HG03066 (cell line): ENCODE data around the gene MEGF6.
"Not testable (repeated sequence)": the region's sequence is repeated elsewhere in the genome, so short reads cannot be mapped to it uniquely, and the experiment has no call there.

ENCODE experiments used
- ATAC-seq: cut with Tn5 transposase; IDR thresholded peaks from one replicate; pipeline ENCODE4 v1.9.1; 2021; ENCODE audit warnings: low read depth; ENCODE audit not compliant: unreplicated experiment

The MEGF6 gene

DNA sequence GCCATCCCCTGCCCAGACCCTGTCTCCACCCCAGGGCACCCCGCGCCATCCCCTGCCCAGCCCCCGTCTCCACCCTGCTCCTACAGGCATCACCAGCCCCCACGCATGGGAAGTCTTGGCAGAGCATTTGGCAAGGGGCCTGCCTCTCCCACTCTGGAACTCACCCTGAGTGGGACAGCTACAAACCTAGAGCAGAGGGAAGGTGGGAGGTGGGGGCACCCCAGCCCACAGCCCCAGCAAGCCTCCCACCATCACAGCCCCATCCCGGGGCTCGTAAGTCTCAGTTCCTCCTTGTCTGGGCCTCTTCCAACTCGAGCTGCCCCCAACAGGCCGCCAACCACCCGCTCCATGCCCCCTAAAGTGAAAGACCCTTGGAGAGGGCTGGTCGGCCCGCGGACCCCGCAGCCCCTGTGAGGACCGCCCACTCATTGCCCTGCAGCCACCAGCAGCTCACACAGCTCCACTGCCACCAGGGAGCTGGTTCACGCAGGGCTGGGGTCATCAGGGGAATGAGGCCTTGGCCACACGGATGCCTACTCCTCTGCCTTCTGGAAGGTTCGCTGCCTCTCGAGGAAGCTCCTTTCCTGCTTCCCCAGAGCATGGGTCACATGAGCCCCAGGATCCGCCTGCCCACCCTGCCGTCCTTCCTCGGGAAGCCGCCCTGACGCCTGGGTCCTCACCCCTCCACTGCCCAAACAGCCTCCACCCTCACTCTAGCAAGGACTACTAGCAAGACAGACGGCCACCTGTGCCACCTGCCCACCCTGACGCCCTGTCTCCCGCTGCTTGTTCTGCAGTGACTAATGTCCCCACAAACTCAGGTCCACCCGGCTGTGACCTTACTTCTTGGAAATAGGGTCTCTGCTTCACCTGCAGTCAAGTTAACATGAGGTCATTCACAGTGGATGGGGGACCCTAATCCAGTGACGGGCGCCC is 14.4 kb downstream of the MEGF6 start:
- ATAC-seq, result no peak

DNA sequence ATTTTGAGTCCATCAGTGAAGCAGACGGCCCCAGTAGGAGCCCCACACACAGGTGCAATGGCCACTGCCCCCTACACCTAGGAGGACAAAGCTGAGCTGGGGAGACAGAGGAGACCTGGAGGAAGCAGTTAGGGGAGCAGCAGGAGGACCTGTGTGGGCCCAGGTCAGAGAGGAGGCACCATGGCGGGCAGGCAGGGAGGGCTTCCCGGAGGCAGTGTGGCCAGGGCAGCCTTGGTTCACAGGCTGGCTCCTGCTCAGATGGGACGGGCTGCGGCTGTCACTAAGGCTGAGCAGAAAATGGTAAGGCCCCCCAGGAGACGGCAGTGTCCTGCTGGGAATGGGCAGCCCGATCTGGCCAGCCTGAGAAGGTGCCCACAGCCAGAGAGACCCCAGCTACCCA is 15.4 kb downstream of the MEGF6 start:
- no peak for ATAC-seq

- ATAC-seq, result no peak
Measured at GRCh38 chr1:3594706-3595377, 16.5 kb downstream of the MEGF6 start.

- ATAC-seq, result no peak
Measured at GRCh38 chr1:3593745-3594144, 17.6 kb downstream of the MEGF6 start.

DNA sequence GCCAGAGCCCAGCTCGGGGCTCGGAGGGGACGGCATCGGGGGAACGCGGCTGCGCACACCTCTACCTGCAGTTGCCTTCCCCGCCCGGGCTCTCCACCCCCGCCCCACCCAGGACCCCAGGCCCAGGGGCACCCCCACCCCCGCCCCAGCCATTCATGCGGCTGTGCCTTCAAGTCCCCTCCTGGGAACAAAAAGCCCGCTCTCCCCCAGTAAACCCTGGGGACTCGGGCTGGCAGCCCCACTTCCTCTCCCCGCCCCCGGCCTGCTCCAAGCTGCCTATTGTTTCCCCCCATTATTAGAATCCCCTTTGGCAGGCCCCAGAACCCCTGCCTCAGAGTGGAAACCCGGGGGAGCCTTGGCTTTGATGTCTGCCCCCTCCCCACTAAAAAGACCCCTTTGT is 18.0 kb downstream of the MEGF6 start:
- no peak for ATAC-seq

DNA sequence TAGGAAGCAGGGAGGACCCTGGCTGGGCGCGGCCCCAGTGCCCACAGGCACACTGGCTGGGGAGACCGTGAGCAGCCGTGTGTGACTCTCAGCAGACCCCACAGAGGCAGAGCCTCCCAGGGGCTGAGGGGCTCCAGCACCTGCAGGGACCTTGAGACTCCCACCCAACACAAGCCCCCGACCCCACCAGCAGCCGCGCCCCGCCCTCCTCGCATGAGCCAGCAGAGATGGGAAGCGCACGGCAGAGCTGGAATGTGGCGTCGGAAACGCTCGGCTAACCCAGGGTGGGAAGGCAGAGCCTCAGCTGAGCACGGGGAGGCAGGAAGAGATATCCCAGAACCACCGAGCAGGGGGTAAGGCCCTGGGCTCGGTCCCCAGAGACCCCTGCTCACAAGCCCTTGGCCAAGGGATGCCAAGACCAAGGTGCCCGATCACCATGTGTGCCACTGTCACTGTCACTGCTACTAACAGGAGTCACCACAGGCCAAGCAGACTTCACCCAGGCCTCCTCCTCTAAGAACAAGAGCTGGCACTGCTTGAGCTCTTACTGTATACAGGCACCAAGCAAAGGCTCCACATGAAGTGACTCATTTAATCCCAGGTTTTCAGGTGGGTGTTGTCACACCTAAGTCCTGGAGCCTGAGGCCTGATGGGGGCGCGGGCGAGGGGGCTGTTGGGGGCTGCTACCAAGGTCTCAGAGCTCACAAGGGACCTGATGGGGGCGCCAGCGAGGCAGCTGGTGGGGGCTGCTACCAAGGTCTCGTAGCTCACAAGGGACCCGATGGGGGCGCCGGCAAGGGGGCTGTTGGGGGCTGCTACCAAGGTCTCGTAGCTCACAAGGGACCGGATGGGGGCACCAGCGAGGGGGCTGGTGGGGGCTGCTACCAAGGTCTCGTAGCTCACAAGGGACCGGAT is 20.1 kb downstream of the MEGF6 start:
- no peak for ATAC-seq

- no peak for ATAC-seq
Measured at GRCh38 chr1:3590139-3590763, 21.1 kb downstream of the MEGF6 start.

- no peak for ATAC-seq
Measured at GRCh38 chr1:3588395-3588794, 22.9 kb downstream of the MEGF6 start.

- ATAC-seq, result no peak
Measured at GRCh38 chr1:3586986-3587759, 24.1 kb downstream of the MEGF6 start.

DNA sequence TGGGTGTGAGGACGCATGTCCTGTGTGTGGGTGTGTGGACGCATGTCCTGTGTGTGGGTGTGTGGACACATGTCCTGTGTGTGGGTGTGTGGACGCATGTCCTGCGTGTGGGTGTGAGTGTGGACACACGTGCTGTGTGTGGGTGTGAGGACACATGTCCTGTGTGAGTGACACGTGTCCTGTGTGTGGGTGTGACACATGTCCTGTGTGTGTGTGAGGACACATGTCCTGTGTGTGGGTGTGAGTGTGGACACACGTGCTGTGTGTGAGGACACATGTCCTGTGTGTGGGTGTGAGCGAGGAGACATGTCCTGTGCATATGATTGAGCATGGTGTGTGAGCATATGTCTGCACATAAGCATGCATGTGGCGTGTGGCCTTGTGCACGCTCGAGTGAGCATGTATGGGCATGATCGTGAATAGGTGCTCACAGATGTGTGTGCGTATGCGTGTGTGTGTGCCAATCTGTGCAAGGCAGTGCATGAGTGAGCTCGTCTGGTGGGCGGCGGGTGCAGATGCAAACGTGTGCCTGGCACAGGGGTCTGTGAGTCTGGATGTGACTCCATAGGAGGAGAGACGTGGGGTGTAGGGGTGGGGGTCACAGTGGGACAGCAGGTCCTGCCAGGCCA is 25.3 kb downstream of the MEGF6 start:
- ATAC-seq, result no peak

- not testable (repeated sequence) for ATAC-seq
Measured at GRCh38 chr1:3585353-3585868, 25.9 kb downstream of the MEGF6 start.

GRCh38 chr1:3584915-3585314 is 26.4 kb downstream of the MEGF6 start:
- ATAC-seq, result no peak

DNA sequence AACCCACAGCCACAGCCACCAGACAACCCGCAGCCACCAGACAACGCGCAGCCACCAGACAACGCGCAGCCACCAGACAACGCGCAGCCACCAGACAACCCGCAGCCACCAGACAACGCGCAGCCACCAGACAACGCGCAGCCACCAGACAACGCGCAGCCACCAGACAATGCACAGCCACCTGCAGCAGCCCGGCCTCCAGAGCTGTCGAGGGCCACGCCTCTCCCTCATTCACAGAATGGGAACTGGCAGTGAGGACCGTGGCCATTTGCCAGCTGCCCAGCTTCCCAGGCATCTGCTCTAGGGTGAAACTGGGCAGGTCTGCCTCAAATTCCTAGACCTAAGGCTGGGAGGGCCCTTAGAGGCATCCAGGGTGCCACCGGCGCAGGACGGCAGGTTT is 27.6 kb downstream of the MEGF6 start:
- ATAC-seq, result not testable (repeated sequence)

- ATAC-seq, result no peak
Measured at GRCh38 chr1:3581296-3582036, 29.8 kb downstream of the MEGF6 start.

GRCh38 chr1:3580231-3580630 is 31.1 kb downstream of the MEGF6 start:
- ATAC-seq, result no peak

DNA sequence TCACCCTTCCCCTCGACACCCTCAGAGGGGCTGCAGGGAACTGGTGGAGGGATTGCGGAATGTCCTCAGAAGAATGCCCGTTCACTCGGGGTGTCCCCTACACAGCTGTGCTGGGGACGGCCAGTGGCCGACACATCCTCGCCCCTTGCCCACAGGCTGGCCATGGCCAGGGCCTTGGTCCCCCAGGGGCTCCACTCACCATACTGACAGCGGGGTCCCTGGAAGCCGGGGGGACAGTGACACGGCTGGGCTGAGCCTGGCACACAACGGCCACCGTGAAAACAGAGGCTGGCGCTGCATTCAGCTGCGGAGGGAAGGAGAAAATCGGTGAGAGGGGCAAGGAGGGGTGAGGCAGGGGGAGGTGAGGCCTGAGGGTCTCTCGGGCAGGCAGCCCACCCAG is 31.7 kb downstream of the MEGF6 start:
- ATAC-seq, result no peak

GRCh38 chr1:3578906-3579305 is 32.4 kb downstream of the MEGF6 start:
- no peak for ATAC-seq

GRCh38 chr1:3578433-3578805 is 32.9 kb downstream of the MEGF6 start:
- ATAC-seq, result no peak
